OCI-LY1 (cell line): Measurements from ENCODE around the gene CDH13.

Source experiments
- H2AFZ ChIP-seq: fragments of 200-600 bp; sonication (generic), shearing (Covaris generic); 2 replicates; pipeline ENCODE4 v1.6.0; 2014; ENCODE audit warnings: antibody characterized with exemption, mild to moderate bottlenecking, low read length
- H3F3A ChIP-seq: fragments of 200-600 bp; sonication (generic), shearing (Covaris generic); 2 replicates; pipeline ENCODE4 v1.6.0; 2014; ENCODE audit warnings: mild to moderate bottlenecking, antibody characterized with exemption, low read length, moderate library complexity; ENCODE audit not compliant: insufficient read depth
- H3K27ac ChIP-seq: fragments of 200-600 bp; sonication (generic); 2 replicates; pipeline ENCODE4 v1.5.1; 2014; ENCODE audit warnings: low read length, mixed run types, mild to moderate bottlenecking, low read depth; ENCODE audit not compliant: poor library complexity, severe bottlenecking
- H3K27me3 ChIP-seq: fragments of 200-600 bp; sonication (generic); 2 replicates; pipeline ENCODE4 v1.6.0; 2014; ENCODE audit warnings: antibody characterized with exemption, mild to moderate bottlenecking, low read length, moderate library complexity; ENCODE audit not compliant: insufficient read depth
- H3K36me3 ChIP-seq: fragments of 200-600 bp; sonication (generic); 2 replicates; pipeline ENCODE4 v1.6.1; 2014; ENCODE audit warnings: mild to moderate bottlenecking, antibody characterized with exemption, low read length, moderate library complexity, mixed read lengths; ENCODE audit not compliant: insufficient read depth
- H3K4me1 ChIP-seq: fragments of 200-600 bp; sonication (generic); 2 replicates; pipeline ENCODE4 v1.5.1; 2014; ENCODE audit warnings: mild to moderate bottlenecking, low read length, moderate library complexity; ENCODE audit not compliant: insufficient read depth, severe bottlenecking
- H3K4me2 ChIP-seq: fragments of 200-600 bp; sonication (generic), shearing (Covaris generic); 2 replicates; pipeline ENCODE4 v1.6.1; 2014; ENCODE audit warnings: low read length
- H3K4me3 ChIP-seq: fragments of 200-600 bp; sonication (generic); 2 replicates; pipeline ENCODE4 v1.5.1; 2014; ENCODE audit warnings: low read length, low read depth, mild to moderate bottlenecking, mixed read lengths; ENCODE audit not compliant: poor library complexity, severe bottlenecking
- H3K79me2 ChIP-seq: fragments of 200-600 bp; shearing (Covaris generic); 2 replicates; pipeline ENCODE4 v1.6.1; 2016; ENCODE audit warnings: mixed run types, low read length, mixed read lengths; ENCODE audit not compliant: insufficient read depth
- H3K9ac ChIP-seq: fragments of 200-600 bp; sonication (generic), shearing (Covaris generic); 2 replicates; pipeline ENCODE4 v1.6.1; 2014; ENCODE audit warnings: mild to moderate bottlenecking, low read length, mixed read lengths
- H3K9me2 ChIP-seq: fragments of 200-600 bp; sonication (generic), shearing (Covaris generic); 2 replicates; pipeline ENCODE4 v1.6.1; 2014; ENCODE audit warnings: low read depth, mild to moderate bottlenecking, low read length, mixed read lengths
- H3K9me3 ChIP-seq: fragments of 200-600 bp; shearing (Covaris generic); 2 replicates; pipeline ENCODE4 v1.6.1; 2014; ENCODE audit warnings: low read length, mixed read lengths
- H4K20me1 ChIP-seq: fragments of 200-600 bp; sonication (generic), shearing (Covaris generic); 2 replicates; pipeline ENCODE4 v1.6.0; 2016; ENCODE audit warnings: mild to moderate bottlenecking, low read length; ENCODE audit not compliant: insufficient read depth
- CTCF ChIP-seq: fragments of 200-600 bp; sonication (generic), shearing (Covaris generic); IDR thresholded peaks from 2 replicates; pipeline ENCODE4 v1.5.1; 2017; ENCODE audit warnings: mild to moderate bottlenecking, antibody characterized with exemption, low read length, moderate library complexity, mixed read lengths
- EZH2 ChIP-seq: fragments of 200-600 bp; sonication (generic), shearing (Covaris generic); IDR thresholded peaks from 2 replicates; pipeline ENCODE4 v1.8.0; 2017; ENCODE audit warnings: borderline replicate concordance, mixed run types, mild to moderate bottlenecking, antibody characterized with exemption, low read length, moderate library complexity, mixed read lengths

CDH13 gene

GRCh38 chr16:83676086-83676485, 1049.3 kb downstream of the CDH13 start:
- no peak for TF ChIP-seq CTCF
- no peak for TF ChIP-seq EZH2
- no peaks in the 10 kb centered on the region for H3K79me2 ChIP-seq

GRCh38 chr16:83680980-83681379, 1054.2 kb downstream of the CDH13 start:
- Histone ChIP-seq H3K4me1 (no peaks in the 10 kb centered on the region), H3K27me3 (no peaks in the 10 kb centered on the region), H3K4me3 (no peak overlapping the region), H3K79me2 (no peaks in the 10 kb centered on the region), H3K9ac (no peak overlapping the region), H3K36me3 (no peaks in the 10 kb centered on the region), H3K27ac (no peak overlapping the region), H4K20me1 (no peaks in the 10 kb centered on the region), H3K9me2 (no peaks in the 10 kb centered on the region), H3K9me3 (no peaks in the 10 kb centered on the region), H3F3A (no peaks in the 10 kb centered on the region), H3K4me2 (no peak overlapping the region), H2AFZ (no peak overlapping the region)
- TF ChIP-seq EZH2 (no peak), CTCF (no peak)

More at GRCh38 chr16:83676086-83676485, 1049.3 kb downstream of the CDH13 start:
- H3K9ac ChIP-seq = no peak overlapping the region
- no peaks in the 10 kb centered on the region for H3K36me3 ChIP-seq
- H3K27ac ChIP-seq = no peak overlapping the region
- H3K4me2 ChIP-seq = no peak overlapping the region
- H3F3A ChIP-seq = no peaks in the 10 kb centered on the region
- no peaks in the 10 kb centered on the region for H3K4me1 ChIP-seq
- H2AFZ ChIP-seq = no peak overlapping the region
- H3K9me2 ChIP-seq = no peaks in the 10 kb centered on the region
- no peaks in the 10 kb centered on the region for H3K27me3 ChIP-seq
- no peaks in the 10 kb centered on the region for H4K20me1 ChIP-seq
- no peaks in the 10 kb centered on the region for H3K9me3 ChIP-seq
- no peak overlapping the region for H3K4me3 ChIP-seq

- Histone ChIP-seq H3K27ac (no peak overlapping the region), H3K4me2 (no peak overlapping the region), H3K4me3 (no peak overlapping the region), H3F3A (no peaks in the 10 kb centered on the region), H3K9ac (no peak overlapping the region), H3K79me2 (no peaks in the 10 kb centered on the region), H3K9me3 (no peaks in the 10 kb centered on the region), H4K20me1 (no peaks in the 10 kb centered on the region), H3K9me2 (no peaks in the 10 kb centered on the region), H3K27me3 (no peaks in the 10 kb centered on the region), H2AFZ (no peak overlapping the region), H3K36me3 (no peaks in the 10 kb centered on the region), H3K4me1 (no peaks in the 10 kb centered on the region)
- TF ChIP-seq CTCF = no peak
- TF ChIP-seq EZH2 = no peak
Measured at GRCh38 chr16:83681381-83681956, 1054.7 kb downstream of the CDH13 start.
